ENCODE measurements around the gene ASB10. TPM values are rescaled to one million over a fixed set of nuclear protein-coding genes. Genes with fewer than 3 reads are reported as not detected.

ASB10 gene
- total RNA-seq, 1 experiment from 2014 or later: not detected

DNA sequence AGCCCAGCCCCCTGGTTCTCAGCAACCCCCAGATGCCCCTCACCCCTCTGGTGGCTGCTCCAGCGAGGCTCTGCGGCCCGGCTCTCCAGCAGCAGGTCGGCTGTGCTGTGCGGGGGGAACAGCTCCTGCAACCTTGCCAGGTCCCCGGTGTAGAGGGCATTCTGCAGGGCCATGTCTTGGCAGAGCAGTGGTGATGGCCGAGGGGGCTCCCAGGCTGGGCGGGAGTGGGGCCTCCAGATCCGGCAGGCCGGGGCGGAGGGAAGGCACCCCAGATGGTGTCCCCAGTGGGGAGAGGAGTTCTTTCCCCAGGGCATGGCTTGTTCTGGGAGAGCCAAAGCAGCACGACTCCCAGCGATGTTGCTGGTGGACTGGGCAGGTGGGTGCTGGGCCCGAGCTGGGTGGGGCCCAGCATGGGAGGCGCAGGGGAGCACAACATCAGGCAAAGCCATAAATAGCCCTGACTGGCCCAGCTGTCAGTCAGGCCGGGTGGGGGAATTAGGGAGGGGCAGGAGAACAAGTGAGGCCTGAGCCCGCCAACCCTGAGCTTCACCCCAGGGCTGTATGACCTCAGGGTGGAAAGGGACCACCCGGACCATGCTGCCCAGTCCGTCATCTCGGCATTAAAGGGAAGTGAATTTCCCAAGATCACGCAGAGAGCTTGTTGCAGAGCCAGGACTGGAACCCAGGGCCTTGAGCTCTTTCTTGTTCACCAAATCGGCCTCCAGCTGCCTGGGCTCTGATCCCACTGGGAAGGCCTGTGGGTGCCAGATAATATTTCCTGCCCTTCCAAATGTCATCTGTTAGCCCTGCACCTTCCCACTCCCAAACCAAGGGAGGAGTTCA is 580 bp upstream of the ASB10 start:
- no peak for DNase-seq (ENCODE audit: low spot score)

DNA sequence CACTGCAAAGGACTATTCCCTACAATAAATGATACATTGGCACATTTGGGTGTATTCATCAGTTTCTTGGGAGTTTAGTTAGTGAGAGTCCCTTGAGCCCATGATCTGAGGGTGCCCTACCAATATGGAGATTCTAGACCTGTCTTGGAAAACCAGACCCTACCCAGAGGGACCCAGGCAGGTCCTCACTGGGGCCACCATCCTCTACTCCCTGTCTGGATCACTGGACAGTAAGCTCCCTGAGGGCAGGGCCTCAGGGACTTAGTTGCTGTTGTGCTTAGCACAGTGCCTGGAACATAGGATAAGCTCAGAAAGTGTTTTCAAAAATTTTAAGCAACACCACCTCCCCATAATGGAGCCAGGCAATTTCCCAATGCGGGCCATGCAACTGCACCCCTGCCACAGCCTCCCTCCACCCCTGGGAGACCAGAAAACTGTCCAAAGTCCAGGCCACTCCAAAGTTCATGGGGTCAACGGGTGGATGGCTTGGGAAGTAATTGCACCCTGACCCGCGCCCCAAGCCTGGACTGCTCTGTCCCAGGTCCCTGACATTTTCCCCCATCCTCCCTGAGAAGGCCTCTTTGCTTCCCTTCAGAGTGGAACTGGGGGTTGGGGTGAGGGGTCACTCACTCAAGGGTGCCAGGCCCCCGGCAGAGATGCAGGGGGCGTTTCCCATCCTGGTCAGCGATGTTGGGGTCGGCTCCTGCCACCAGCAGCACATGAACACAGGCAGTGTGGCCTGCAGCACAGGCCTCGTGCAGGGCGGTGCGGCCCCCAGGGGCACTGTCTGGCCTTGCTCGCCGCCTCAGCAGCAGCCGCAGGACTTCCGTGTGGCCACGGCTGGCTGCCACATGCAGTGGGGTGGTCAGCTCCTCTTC is 1.0 kb downstream of the ASB10 start:
- DNase-seq (ENCODE audit: low spot score): no peak

DNA sequence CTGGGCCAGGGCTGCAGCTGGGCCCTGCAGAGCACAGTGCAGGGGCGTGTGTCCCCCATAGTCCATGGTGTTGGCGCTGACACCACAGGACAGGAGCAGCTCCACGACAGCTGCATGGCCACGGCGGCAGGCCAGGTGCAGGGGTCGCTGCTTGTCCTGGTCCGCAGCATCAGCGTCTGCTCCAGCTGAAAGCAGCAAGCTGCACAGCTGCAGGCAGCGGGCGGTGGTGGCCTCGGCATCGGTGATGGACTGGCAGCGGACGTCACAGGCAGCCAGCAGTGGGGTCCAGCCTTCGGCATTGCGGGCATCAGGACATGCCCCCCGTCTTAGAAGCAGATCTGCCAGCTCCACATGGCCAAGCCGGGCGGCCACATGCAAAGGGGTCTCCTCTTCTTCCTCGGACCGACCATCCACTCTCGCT is 6.0 kb downstream of the ASB10 start:
- no peak for DNase-seq (ENCODE audit: low spot score)

DNA sequence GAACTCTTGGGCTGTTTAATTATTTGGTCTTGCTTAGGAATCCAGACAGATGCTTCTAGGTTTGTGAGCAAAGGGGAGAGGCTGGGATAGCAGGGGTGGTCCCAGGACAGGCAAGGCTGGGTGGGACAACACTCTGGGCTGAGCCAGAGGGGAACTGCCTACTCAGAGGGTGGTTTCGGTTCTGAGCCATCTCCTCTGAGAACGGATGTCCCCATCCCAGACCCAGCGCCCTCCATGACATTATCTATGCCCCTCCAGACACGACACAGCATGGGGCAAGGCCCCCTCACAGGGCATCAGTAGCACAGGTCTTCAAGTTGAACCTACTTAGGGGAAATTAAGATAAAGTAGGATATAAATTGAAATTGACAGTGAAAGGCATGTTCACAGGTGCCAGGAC is 7.1 kb downstream of the ASB10 start:
- DNase-seq (ENCODE audit: low spot score): no peak

DNA sequence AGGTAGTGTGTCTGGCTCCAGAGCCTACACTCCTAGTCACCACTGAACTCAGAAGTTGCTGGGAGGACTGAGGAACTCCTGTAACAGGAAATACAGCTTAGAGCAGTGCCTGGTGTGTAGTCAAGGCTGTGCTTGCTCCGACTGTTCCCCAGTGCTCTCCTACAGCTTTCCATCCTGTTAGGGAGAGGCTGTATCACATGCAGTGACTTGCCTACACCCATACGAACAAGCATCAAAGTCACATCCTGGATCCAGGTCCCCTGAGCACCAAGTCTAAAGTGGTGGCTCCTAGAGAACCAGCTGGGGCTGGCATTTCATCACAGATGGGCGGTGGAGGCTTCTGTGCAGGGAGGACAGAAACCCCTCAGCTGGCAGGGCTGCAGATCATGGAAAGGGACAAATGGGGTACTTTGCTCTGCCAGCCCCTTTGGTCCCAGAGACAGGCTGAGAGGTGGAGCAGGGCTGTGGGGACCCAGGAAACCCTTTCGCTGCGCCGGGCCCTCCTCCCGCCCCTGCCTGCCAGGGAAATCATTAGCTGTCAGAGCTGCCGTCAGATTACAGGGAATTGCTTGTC is 7.7 kb downstream of the ASB10 start:
- no peak for DNase-seq (ENCODE audit: low spot score)

DNA sequence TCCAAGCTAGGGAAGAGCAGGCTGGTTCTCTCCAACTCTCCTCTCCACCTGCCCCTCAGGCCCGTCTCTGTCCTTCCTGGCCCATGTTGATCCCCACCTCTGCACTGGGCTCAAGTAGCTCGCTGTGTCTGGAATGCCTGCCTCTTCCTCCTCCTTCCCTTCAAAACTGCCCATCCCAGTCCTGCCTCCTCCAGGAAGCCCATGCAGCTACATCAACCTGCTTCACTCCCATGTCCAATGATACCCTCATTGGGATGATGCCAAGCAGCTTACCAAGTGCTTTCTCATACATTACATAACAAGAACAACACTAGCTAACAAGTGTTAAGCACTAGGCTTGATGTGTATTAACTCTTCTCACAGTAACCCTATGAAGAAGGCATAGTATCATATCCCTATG is 8.2 kb downstream of the ASB10 start:
- DNase-seq (ENCODE audit: low spot score): no peak

DNA sequence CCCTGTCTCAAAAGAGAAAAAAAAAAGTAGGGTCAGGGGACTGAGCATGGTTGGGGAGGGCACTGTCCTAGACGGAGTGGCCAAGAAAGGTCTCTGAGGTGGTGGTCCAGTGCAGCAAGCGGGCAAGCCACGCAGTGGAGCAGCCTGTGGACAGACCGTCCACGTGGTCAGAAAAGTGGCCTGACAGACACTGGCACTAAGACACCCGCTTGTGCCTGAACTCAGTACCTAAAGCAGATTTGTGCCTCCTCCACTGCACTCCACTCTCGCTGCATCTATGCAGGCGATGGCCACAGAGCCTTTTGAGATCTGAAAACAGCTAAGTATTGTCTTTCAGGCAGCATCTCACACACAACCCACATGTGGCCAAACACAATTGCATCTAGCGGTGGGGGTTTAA is 8.8 kb downstream of the ASB10 start:
- no peak for DNase-seq (ENCODE audit: low spot score)

DNA sequence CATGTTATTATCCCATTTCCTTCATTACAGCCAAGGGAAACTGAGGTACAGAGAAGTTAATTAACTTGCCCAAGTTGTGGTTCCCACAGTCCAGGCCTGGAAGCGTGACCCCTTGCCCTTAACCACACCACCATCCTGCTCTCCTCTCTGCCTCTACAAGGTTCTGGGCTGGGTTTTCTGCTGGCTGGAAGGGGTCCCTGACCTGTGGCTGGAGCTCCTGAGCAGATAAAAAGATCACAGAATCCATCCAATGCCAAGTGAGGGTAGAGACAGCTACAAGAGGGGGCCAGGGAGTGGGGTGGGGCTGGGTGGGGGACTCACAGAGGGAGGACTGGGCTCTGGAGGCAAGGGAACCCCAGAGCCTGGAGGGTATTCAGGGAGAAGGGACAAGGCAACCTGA is 9.7 kb downstream of the ASB10 start:
- DNase-seq (ENCODE audit: low spot score): no peak

DNA sequence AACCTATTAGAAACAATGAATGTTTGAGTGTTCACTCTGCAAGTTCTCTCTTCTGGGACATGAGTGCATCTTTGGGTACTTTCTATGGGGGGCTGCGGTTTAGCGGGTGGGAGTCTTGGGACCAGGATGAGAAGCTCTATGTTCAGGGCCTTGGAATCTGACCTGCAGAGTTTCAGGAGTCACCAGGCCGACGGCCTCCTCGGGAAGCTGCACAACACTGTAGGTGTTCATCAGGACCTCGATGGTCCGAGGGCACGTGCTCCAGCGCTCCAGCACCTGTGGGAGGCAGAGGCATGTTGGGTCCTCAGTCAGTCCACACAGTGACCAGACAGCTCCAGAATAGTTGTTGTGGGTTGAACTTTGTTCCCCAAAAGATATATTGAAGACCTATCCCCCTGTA is 10.6 kb downstream of the ASB10 start:
- DNase-seq (ENCODE audit: low spot score): no peak

DNA sequence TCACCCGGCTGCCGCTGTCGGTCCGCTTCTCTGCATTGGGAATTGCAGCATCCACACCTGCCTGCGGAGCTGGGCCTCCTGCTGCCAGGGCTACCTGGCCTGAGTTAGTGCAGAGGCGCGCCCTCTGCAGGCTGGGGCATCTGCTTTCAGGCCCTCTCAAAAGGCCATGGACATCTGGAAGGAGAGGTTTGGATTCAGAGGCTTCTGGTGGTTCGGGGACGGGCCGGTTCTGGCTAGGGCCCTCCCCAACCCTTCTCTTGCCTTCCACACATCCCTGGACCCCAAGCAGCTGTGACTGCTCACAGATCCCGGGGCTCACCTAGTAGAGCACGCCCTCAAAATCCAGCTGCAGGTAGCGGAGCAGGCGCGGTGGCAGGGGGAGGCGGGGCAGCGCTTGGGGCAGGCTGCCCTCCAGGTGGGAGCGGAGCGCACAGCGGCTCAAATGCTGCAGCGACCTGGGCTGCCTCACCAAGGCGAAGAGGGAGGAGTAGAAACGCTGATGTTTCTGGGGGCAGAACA is 11.2 kb downstream of the ASB10 start:
- no peak for DNase-seq (ENCODE audit: low spot score)

DNA sequence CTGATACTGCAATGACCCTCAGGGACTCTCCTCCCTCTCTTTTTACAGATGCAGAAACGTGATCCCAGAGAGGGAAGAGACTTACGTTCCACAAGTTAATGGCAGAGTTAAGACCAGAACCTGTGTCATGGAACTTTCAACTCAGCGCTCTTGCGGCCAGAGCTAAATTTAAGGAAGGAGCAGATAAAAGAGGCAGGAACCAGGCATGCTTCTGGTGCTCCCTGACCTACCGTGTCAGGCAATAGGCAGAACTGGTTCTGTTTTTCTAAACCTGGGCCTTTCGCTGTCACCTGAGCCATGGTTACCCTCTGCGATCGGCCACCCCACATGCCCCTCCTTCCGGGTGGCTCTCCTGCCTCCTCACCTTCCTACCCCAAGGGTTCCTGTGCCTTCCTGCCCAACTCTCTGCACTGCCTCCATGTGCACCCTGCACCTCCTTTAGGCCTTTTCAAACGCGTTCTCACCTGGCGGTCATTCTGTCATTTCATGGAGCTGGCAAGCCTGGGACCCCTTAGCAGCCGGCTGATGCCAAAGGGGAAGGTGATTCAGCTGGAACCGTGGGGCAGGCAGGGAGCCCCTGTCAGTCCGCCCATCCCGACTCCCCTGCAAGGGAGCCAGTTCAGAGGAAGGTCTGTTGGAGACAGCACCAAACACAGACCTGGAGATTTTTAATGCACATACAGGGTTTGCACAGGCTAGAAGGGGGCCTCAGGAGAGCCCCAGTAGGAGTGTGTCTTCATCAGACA is 11.8 kb downstream of the ASB10 start:
- no peak for DNase-seq (ENCODE audit: low spot score)

DNA sequence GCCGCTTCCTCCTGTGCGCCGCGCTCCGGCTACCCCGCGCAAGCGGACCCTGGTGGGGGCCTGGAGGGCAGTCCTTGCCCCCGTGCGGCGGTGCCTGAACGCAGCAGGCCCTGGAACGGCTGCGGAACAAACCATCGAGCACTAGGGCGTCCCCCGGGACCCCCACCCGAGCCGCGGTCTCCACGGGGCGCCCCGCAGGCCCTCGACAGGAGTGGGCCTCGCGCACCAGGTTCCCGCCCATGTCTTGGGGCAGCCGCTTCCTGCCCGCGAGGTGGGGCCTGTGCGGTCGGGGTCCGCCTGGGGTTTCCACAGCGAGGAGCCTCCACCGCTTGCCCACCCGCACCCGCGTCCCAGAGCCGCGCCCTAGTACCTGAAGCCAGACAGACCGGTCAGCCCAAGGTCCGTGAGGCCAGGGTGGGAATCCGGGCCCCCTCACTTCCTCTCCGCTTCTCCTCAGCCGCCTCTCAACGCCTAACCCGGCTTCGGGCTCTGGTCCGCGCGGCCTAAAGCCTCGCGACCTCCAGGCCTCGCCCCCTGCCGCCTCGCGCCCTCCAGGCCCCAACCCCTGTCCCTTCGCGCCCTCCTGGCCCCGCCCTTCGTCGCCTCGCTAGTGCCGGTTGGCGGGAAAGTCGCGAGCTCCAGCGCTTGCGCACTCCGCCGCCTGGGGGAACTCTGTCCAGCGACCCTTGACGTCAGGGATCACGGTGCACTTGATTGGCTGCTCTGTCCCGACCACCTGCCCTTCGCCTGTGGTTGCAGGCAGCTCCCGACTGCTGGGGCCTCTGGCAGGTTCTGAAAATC is 12.6 kb downstream of the ASB10 start:
- DNase-seq (ENCODE audit: low spot score): no peak

DNA sequence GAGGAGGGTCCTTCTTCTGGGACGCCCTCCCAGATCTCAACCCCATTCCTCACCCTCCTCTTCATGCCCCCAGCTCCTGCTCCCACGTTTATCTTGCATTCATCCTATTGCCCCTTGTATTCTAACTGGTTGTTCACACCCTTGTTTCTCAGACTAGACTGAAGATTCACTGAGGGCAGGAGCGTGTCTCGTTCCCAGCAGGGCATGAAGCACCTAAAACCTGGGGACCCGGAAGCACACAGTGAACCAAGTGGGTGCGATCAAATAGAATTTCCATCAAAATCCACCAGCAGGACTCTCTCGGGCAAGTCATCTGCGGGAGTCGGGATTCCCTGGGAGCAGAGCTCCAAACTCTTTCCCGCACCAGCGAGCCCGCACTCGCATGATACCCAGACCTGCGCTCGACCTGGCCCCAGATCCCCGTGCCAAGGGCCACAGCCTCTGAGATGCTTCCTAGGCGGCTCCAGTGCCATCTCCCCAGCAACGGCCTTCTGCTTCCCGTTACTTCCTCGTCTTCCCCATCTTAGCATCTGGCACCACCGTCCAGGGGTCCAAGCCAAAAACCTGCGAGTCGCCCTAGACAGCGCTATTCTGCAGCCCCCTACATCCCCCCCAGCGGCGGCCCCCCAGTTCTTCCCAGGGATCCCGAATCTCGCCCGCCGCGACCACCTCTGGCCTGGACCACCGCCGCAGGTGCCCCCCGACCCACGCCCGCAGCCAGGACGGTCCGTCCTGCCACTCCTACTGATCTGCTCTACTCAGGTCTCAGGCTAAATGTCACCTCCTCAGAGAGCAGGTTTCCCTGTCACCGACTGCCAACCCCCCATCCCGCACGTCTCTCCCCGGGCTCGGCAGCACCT is 13.4 kb downstream of the ASB10 start:
- DNase-seq (ENCODE audit: low spot score): no peak

DNA sequence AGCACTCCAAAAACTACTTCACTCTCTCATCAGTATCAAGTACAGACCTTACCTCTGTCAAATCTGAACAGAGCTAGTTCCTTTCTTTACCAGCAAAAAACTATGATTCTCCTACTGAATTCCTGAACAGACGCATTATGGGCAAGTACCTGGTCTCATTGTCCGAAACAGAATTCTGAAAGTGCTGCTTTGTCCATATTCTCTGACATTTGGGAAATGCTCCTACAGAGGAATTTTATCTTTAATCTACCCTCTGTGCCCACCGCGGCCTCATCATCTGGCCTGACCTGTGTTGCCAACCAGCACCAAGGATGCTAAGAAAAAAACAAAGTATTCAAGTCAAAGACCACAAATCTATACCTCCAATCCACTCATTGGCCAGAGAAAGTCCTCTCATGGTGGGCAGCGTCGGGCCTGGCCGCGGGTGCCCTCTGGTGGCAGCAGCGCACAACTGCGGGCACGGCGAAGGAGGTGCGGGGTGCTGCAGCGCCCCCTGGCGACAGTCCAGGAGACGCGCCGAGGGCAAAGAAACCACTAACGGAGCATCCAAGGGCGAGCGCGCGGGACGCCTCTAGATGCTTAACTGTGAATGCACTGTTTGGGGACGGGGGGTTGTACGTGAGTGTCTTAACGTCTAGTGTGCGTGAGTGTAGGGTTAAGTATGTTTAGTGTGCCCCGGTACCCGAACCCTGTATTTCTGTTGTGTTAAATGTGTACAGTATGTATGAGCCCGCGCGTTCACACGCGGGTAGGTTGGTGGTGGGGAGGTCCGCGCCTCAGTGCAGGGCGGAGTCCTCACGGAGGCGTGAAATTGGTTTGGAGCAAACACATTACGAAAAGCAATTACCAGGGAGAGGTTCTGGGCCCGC is 14.5 kb downstream of the ASB10 start:
- DNase-seq (ENCODE audit: low spot score): peak; percentile 64

DNA sequence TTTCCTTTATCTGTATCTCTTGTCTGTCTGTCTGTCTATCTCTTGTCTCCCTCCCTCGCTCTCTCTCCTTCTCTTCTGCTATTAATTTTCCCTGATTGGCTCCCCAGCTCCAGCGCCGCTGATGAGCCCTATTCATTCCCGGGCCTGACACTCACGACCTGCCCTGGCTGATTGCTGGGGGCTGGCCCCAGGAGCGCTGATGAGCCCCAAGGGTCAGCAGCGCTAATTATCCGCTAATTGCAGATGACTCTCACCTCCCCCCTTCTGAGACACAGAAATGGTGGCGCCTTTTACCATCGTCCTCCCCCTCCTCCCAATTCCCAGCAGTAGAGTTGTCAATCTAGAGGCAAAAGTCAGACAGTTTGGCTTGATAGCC is 18.3 kb downstream of the ASB10 start:
- DNase-seq (ENCODE audit: low spot score): no peak

DNA sequence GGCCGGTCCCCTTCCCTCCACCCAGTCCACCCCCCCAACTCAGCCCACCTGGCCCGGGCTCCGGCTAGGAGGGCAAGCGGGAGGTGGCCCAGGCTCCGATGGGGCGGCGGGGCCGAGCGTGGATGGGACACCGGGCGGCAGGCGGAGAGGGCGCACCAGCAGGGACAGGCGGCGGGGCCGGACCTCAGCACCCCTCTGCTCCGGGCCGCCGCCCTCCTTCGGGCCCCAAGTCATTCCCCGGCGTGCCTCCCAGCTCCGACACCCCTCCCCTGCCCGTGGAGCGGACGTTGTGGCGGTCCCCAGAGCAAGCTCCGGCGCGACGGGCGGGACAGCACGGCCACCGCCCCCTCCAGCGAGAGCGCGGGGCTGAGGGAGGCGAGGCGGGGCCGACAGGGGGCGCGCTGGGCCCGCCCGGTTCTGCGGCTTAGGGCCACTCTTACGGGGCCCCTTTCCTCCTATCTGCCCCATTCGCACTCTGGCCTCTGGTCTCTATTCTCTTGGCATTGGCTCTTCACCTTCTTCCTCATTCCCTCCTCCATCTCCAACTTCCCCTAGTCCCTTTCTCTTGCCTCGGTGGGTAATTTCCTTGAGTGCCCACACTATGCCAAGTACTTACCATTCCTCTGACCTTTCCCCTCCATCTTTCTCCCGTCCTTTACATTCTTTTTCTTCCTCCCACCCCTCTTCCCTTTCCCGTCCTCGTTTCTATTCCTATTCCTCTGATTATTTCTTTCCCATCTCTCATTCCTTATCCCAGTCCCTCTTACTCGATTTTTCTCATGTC is 18.9 kb downstream of the ASB10 start:
- DNase-seq (ENCODE audit: low spot score): no peak

DNA sequence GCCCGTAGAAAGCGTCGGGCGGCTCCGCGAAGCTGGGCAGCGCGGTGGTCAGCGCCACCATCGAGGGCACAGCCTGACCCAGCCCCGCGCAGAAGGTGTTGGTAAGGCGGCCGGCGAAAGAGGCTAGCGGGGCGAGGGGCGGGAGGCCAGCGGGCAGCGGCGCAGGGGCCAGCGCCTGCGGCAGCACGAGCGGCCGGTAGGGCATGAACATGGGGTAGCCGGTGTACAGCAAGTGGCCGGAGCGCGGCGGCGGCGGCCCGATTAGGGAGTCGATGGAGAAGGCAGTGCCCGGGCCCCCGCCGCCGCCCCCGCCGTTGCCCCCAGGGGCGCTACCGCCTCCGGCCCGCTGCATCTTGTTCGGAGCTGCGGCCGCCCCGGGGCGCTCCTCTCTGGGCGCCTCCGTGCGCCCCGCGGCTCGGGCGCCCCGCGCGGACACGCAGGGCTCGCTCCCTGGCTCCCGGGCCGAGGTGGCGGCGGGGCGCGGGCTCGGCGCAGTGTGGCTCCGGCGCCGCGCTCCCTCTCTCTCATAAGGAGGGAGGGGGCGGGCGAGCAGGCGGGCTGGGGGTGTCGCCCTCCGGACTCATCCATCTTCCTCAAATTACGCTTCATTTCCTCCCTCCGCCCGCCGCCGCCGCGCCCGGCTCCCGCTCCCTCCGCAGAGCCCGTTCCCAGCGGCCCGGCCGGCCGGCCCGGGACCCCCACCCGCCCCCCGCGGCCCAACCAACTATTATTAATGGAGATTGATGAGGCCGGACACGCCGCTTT is 19.7 kb downstream of the ASB10 start, which contains the start of gene GBX1:
TSS of gene GBX1 (minus strand) at position 498 of the 765 bp plus-strand sequence. CDS start at position 352, 146 bp downstream.
- no peak for DNase-seq (ENCODE audit: low spot score)
